ENCODE results near the gene CADM2.

The CADM2 gene

GRCh38 chr3:85258326-85258725 is 299.5 kb downstream of the CADM2 start:
- H3K4me3 ChIP-seq (replicated peaks; ENCODE audit: low read depth, low read length) = no peak overlapping the region
- DNase-seq (ENCODE audit: low read depth) = no peak
- TF ChIP-seq CTCF (IDR thresholded peaks at IDR 0.05; ENCODE audit: low read length, missing control alignments) = no peak

GRCh38 chr3:85258819-85259218 is 300.0 kb downstream of the CADM2 start:
- no peak for TF ChIP-seq CTCF (IDR thresholded peaks at IDR 0.05; ENCODE audit: low read length, missing control alignments)
- DNase-seq (ENCODE audit: low read depth) = no peak
- H3K4me3 ChIP-seq (replicated peaks; ENCODE audit: low read depth, low read length) = no peak overlapping the region

GRCh38 chr3:85259748-85260147 is 301.0 kb downstream of the CADM2 start:
- no peak for TF ChIP-seq CTCF (IDR thresholded peaks at IDR 0.05; ENCODE audit: low read length, missing control alignments)
- H3K4me3 ChIP-seq (replicated peaks; ENCODE audit: low read depth, low read length) = no peak overlapping the region
- no peak for DNase-seq (ENCODE audit: low read depth)

GRCh38 chr3:85264381-85264780 is 305.6 kb downstream of the CADM2 start:
- TF ChIP-seq CTCF (IDR thresholded peaks at IDR 0.05; ENCODE audit: low read length, missing control alignments) = no peak
- no peak for DNase-seq (ENCODE audit: low read depth)
- no peak overlapping the region for H3K4me3 ChIP-seq (replicated peaks; ENCODE audit: low read depth, low read length)

GRCh38 chr3:85270488-85270887 is 311.7 kb downstream of the CADM2 start:
- H3K4me3 ChIP-seq (replicated peaks; ENCODE audit: low read depth, low read length) = no peak overlapping the region
- no peak for DNase-seq (ENCODE audit: low read depth)
- TF ChIP-seq CTCF (IDR thresholded peaks at IDR 0.05; ENCODE audit: low read length, missing control alignments) = no peak

GRCh38 chr3:85271911-85272310 is 313.1 kb downstream of the CADM2 start:
- no peak for TF ChIP-seq CTCF (IDR thresholded peaks at IDR 0.05; ENCODE audit: low read length, missing control alignments)
- DNase-seq (ENCODE audit: low read depth) = no peak
- H3K4me3 ChIP-seq (replicated peaks; ENCODE audit: low read depth, low read length) = no peak overlapping the region

- no peak overlapping the region for H3K4me3 ChIP-seq (replicated peaks; ENCODE audit: low read depth, low read length)
- no peak for DNase-seq (ENCODE audit: low read depth)
- no peak for TF ChIP-seq CTCF (IDR thresholded peaks at IDR 0.05; ENCODE audit: low read length, missing control alignments)
These were observed 329.5 kb downstream of the CADM2 start for GRCh38 chr3:85288257-85288656.

All from fibroblast of pulmonary artery (primary cell).